ENCODE data around the gene UQCC3. TPM values are rescaled to one million over a fixed set of nuclear protein-coding genes. Genes with fewer than 3 reads are reported as not detected.
A peak's percentile ranks its signal among the peaks of the same experiment; 100 is the strongest.

The UQCC3 gene
- total and polyA plus RNA-seq, 9 of the 15 experiments (the other 6 are each of a cell fraction or from before 2014, with no cell fraction given), result 3.3 to 44.3 (median 8.0) TPM

DNA sequence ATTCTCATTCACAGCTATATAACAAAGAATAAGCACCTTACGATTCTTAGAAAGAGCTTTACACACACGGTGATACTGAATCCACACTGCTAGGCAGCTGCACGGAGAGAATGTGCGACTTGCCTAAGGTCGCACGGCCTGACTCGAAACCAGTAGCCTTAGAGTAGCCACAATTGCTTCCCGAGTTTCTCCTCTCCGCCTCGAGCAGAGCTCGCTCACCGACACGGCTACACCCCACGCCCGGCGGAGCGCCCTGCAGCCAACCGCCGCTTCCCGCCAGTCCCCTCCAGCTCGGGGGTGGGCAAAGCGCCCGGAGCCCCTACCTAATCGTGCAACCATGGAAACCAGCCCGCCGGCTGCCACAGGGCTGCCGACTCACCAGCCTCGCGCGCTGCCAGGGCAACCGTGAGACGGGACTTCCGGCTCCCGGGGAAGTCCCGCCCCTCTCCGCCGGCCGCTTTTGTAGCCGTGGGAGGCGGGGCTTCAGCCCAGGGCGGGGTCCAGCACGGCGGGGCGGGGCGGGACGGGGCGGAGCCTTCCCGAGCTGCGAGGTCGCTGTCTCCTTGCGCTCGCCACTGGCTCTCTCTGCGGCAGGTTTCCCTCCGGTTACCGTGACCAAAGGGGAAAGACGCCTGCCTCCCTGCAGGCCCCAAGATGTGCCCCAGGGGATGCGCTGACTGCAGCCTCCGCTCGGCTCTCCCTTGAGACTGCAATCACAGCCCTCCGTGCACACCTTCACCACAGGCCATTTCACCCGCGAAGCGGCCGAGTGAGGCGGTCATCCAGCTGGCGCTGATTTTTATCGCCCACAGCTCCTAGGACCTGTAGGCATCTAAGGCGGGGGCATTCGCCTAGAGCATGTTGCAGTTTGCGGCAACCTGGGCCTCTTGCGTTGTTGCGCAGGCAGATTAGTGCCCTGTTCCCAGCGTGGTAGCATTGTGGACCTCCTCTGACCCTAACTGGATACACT, 34.7 kb downstream of the UQCC3 start (continued):
- TF ChIP-seq, protein P1, sequence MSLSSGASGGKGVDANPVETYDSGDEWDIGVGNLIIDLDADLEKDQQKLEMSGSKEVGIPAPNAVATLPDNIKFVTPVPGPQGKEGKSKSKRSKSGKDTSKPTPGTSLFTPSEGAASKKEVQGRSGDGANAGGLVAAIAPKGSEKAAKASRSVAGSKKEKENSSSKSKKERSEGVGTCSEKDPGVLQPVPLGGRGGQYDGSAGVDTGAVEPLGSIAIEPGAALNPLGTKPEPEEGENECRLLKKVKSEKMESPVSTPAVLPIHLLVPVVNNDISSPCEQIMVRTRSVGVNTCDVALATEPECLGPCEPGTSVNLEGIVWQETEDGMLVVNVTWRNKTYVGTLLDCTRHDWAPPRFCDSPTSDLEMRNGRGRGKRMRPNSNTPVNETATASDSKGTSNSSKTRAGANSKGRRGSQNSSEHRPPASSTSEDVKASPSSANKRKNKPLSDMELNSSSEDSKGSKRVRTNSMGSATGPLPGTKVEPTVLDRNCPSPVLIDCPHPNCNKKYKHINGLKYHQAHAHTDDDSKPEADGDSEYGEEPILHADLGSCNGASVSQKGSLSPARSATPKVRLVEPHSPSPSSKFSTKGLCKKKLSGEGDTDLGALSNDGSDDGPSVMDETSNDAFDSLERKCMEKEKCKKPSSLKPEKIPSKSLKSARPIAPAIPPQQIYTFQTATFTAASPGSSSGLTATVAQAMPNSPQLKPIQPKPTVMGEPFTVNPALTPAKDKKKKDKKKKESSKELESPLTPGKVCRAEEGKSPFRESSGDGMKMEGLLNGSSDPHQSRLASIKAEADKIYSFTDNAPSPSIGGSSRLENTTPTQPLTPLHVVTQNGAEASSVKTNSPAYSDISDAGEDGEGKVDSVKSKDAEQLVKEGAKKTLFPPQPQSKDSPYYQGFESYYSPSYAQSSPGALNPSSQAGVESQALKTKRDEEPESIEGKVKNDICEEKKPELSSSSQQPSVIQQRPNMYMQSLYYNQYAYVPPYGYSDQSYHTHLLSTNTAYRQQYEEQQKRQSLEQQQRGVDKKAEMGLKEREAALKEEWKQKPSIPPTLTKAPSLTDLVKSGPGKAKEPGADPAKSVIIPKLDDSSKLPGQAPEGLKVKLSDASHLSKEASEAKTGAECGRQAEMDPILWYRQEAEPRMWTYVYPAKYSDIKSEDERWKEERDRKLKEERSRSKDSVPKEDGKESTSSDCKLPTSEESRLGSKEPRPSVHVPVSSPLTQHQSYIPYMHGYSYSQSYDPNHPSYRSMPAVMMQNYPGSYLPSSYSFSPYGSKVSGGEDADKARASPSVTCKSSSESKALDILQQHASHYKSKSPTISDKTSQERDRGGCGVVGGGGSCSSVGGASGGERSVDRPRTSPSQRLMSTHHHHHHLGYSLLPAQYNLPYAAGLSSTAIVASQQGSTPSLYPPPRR (CRISPR knock-in tag; IDR thresholded peaks at IDR 0.05; ENCODE audit: borderline replicate concordance), result 0 out of 2 replicates have a peak, but pooled peaks have one; percentile 44
- TF ChIP-seq, protein P2, sequence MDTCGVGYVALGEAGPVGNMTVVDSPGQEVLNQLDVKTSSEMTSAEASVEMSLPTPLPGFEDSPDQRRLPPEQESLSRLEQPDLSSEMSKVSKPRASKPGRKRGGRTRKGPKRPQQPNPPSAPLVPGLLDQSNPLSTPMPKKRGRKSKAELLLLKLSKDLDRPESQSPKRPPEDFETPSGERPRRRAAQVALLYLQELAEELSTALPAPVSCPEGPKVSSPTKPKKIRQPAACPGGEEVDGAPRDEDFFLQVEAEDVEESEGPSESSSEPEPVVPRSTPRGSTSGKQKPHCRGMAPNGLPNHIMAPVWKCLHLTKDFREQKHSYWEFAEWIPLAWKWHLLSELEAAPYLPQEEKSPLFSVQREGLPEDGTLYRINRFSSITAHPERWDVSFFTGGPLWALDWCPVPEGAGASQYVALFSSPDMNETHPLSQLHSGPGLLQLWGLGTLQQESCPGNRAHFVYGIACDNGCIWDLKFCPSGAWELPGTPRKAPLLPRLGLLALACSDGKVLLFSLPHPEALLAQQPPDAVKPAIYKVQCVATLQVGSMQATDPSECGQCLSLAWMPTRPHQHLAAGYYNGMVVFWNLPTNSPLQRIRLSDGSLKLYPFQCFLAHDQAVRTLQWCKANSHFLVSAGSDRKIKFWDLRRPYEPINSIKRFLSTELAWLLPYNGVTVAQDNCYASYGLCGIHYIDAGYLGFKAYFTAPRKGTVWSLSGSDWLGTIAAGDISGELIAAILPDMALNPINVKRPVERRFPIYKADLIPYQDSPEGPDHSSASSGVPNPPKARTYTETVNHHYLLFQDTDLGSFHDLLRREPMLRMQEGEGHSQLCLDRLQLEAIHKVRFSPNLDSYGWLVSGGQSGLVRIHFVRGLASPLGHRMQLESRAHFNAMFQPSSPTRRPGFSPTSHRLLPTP (IDR thresholded peaks at IDR 0.05; ENCODE audit: borderline replicate concordance, extremely low read depth, insufficient read length), result no peak
- TF ChIP-seq FUS (optimal IDR thresholded peaks at IDR 0.05; ENCODE audit: low read depth, low read length) (no peak), ELF4 (CRISPR knock-in tag; IDR thresholded peaks at IDR 0.05) (no peak), ARNT (IDR thresholded peaks at IDR 0.05) (no peak), XRCC5 (IDR thresholded peaks at IDR 0.05; ENCODE audit: low read depth, low read length) (no peak)
- TF ChIP-seq, protein P3, sequence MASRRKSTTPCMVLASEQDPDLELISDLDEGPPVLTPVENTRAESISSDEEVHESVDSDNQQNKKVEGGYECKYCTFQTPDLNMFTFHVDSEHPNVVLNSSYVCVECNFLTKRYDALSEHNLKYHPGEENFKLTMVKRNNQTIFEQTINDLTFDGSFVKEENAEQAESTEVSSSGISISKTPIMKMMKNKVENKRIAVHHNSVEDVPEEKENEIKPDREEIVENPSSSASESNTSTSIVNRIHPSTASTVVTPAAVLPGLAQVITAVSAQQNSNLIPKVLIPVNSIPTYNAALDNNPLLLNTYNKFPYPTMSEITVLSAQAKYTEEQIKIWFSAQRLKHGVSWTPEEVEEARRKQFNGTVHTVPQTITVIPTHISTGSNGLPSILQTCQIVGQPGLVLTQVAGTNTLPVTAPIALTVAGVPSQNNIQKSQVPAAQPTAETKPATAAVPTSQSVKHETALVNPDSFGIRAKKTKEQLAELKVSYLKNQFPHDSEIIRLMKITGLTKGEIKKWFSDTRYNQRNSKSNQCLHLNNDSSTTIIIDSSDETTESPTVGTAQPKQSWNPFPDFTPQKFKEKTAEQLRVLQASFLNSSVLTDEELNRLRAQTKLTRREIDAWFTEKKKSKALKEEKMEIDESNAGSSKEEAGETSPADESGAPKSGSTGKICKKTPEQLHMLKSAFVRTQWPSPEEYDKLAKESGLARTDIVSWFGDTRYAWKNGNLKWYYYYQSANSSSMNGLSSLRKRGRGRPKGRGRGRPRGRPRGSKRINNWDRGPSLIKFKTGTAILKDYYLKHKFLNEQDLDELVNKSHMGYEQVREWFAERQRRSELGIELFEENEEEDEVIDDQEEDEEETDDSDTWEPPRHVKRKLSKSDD (conservative IDR thresholded peaks at IDR 0.05; ENCODE audit: low read length), result no peak
- TF ChIP-seq, protein P4, sequence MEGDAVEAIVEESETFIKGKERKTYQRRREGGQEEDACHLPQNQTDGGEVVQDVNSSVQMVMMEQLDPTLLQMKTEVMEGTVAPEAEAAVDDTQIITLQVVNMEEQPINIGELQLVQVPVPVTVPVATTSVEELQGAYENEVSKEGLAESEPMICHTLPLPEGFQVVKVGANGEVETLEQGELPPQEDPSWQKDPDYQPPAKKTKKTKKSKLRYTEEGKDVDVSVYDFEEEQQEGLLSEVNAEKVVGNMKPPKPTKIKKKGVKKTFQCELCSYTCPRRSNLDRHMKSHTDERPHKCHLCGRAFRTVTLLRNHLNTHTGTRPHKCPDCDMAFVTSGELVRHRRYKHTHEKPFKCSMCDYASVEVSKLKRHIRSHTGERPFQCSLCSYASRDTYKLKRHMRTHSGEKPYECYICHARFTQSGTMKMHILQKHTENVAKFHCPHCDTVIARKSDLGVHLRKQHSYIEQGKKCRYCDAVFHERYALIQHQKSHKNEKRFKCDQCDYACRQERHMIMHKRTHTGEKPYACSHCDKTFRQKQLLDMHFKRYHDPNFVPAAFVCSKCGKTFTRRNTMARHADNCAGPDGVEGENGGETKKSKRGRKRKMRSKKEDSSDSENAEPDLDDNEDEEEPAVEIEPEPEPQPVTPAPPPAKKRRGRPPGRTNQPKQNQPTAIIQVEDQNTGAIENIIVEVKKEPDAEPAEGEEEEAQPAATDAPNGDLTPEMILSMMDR (IDR thresholded peaks at IDR 0.05 in 2 of 3, conservative IDR thresholded peaks at IDR 0.05 in 1 of 3; ENCODE audit: insufficient read depth in 2 of 3, low read depth in 1 of 3, low read length in 3 of 3), result no peak
- TF ChIP-seq, protein P5, sequence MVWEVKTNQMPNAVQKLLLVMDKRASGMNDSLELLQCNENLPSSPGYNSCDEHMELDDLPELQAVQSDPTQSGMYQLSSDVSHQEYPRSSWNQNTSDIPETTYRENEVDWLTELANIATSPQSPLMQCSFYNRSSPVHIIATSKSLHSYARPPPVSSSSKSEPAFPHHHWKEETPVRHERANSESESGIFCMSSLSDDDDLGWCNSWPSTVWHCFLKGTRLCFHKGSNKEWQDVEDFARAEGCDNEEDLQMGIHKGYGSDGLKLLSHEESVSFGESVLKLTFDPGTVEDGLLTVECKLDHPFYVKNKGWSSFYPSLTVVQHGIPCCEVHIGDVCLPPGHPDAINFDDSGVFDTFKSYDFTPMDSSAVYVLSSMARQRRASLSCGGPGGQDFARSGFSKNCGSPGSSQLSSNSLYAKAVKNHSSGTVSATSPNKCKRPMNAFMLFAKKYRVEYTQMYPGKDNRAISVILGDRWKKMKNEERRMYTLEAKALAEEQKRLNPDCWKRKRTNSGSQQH (CRISPR knock-in tag; IDR thresholded peaks at IDR 0.05), result peak; percentile 29; the same call in 1 of the 2 replicates
